Middle frontal gyrus (tissue), 1 donor: Measurements from ENCODE around the gene RGS3.

Experiments
- DNase-seq: peaks from one replicate; pipeline ENCODE4 v3.0.0-alpha.2; 2015; ENCODE audit warnings: low spot score; ENCODE audit errors: extremely low spot score

Gene RGS3

GRCh38 chr9:113616116-113616515 lies 152.6 kb downstream of the RGS3 start:
- no peak for DNase-seq

GRCh38 chr9:113616621-113617496 lies 153.3 kb downstream of the RGS3 start:
- DNase-seq = no peak

- DNase-seq = no peak
Measured at GRCh38 chr9:113617550-113617949, 154.0 kb downstream of the RGS3 start.

- no peak for DNase-seq
Measured at GRCh38 chr9:113618836-113619490, 155.4 kb downstream of the RGS3 start.

GRCh38 chr9:113619491-113620376 lies 156.2 kb downstream of the RGS3 start:
- DNase-seq = no peak

- no peak for DNase-seq
Measured at GRCh38 chr9:113620377-113621161, 157.0 kb downstream of the RGS3 start.

- DNase-seq = no peak
Measured at GRCh38 chr9:113621309-113621791, 157.8 kb downstream of the RGS3 start.

- DNase-seq = no peak
Measured at GRCh38 chr9:113621980-113622379, 158.5 kb downstream of the RGS3 start.

- no peak for DNase-seq
Measured at GRCh38 chr9:113622600-113623400, 159.3 kb downstream of the RGS3 start.

GRCh38 chr9:113623851-113624485 lies 160.4 kb downstream of the RGS3 start:
- no peak for DNase-seq

GRCh38 chr9:113624721-113625120 lies 161.2 kb downstream of the RGS3 start:
- no peak for DNase-seq

- no peak for DNase-seq
Measured at GRCh38 chr9:113625486-113625885, 162.0 kb downstream of the RGS3 start.

- DNase-seq = no peak
Measured at GRCh38 chr9:113626735-113627495, 163.4 kb downstream of the RGS3 start.

- DNase-seq = no peak
Measured at GRCh38 chr9:113628621-113629020, 165.1 kb downstream of the RGS3 start.

GRCh38 chr9:113630386-113631136 lies 167.0 kb downstream of the RGS3 start:
- DNase-seq = no peak

- no peak for DNase-seq
Measured at GRCh38 chr9:113631137-113631765, 167.7 kb downstream of the RGS3 start.

- no peak for DNase-seq
Measured at GRCh38 chr9:113631871-113632665, 168.5 kb downstream of the RGS3 start.
